ENCODE results near the gene IKZF5.

The IKZF5 gene

GRCh38 chr10:122980209-122981065 is 28.2 kb downstream of the IKZF5 start, which contains the start of gene PSTK:
TSS of gene PSTK (plus strand) at chr10:122980401. CDS start at chr10:122980480, 79 bp downstream.
- H3K27ac ChIP-seq = peak within 1 kb of the TSS; percentile 95
- TF ChIP-seq CTCF (conservative IDR thresholded peaks at IDR 0.05) (peak; percentile 90), ZFX (IDR thresholded peaks at IDR 0.05) (peak; percentile 30; the same call in 1 of the 2 replicates)

- TF ChIP-seq ZFX (IDR thresholded peaks at IDR 0.05) = no peak
- TF ChIP-seq CTCF (conservative IDR thresholded peaks at IDR 0.05) = no peak
- no peak overlapping the region for H3K27ac ChIP-seq
These were observed 34.0 kb downstream of the IKZF5 start for GRCh38 chr10:122974543-122975064.

DNA sequence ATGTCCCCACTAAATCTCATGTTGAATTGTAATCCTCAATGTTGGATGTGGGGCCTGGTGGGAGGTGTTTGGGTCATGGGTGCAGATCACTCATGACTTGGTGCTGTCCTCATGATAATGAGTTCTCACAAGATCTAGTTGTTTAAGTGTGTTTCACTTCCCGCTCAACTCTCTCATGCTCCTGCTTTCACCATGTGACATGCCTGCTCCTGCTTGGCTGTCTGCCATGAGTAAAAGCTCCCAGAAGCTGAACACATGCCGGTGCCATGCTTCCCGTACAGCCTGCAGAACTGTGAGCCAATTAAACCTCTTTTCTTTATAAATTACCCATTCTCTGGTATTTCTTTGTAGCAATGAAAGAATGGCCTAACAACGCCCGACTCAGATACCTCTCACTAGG is 34.6 kb downstream of the IKZF5 start:
- TF ChIP-seq CTCF (conservative IDR thresholded peaks at IDR 0.05) (no peak), ZFX (IDR thresholded peaks at IDR 0.05) (no peak)
- no peak overlapping the region for H3K27ac ChIP-seq

- TF ChIP-seq ZFX (IDR thresholded peaks at IDR 0.05) (no peak), CTCF (conservative IDR thresholded peaks at IDR 0.05) (no peak)
- no peak overlapping the region for H3K27ac ChIP-seq
These were observed 39.9 kb downstream of the IKZF5 start for GRCh38 chr10:122968698-122969097.

DNA sequence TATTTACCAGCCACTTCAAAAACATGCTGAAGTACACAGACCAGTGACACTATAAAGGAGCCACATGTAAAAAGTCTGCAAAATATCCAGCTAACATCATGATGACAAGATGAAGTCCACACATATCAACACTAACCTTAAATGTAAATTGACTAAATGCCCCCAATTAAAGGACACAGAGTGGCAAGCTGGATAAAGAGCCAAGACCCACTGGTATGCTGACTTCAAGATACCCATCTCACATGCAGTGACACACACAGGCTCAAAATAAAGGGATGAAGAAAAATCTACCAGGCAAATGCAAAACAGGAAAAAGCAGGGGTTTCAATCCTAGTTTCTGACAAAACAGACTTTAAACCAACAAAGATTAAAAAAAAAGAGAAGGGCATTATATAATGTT is 41.7 kb downstream of the IKZF5 start:
- no peak for TF ChIP-seq ZFX (IDR thresholded peaks at IDR 0.05)
- no peak for TF ChIP-seq CTCF (conservative IDR thresholded peaks at IDR 0.05)
- no peak overlapping the region for H3K27ac ChIP-seq

GRCh38 chr10:122962405-122962804 is 46.2 kb downstream of the IKZF5 start:
- no peak for TF ChIP-seq CTCF (conservative IDR thresholded peaks at IDR 0.05)
- no peak for TF ChIP-seq ZFX (IDR thresholded peaks at IDR 0.05)

DNA sequence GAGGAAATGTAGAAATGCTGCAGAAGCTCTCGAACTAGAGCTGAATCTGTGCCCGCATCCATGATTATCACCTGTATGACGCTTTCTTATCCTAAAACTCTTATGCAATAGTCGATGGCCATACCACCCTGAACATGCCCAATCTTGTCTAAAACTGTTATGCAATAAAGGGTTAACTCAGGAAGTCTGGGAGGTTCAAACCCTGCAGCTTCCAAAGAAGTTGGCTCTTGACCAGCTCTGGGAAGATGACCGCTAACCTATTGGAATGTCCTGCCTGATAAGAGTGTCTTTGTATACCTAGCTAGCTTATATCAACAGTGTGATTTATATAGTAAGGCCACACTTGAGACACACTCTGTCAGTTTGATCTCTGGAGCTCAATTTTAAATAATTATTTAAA is 51.1 kb downstream of the IKZF5 start:
- no peak overlapping the region for H3K27ac ChIP-seq
- no peak for TF ChIP-seq ZFX (IDR thresholded peaks at IDR 0.05)

More at GRCh38 chr10:122962405-122962804, 46.2 kb downstream of the IKZF5 start:
- no peak overlapping the region for H3K27ac ChIP-seq

Measured in C4-2B (cell line).